H9 (cell line): ENCODE data around the gene NAIF1. TPM values are rescaled to one million over a fixed set of nuclear protein-coding genes. Genes with fewer than 3 reads are reported as not detected.

Experiments used
- DNase-seq: peaks from one replicate; pipeline ENCODE4 v3.0.0-alpha.2; 2017
- H2AFZ ChIP-seq: one replicate; pipeline ENCODE4 v1.6.1; 2013; ENCODE audit warnings: mild to moderate bottlenecking, low read length, control low read depth, moderate library complexity
- H2AK5ac ChIP-seq: 2 replicates; pipeline ENCODE4 v1.6.1; 2013; ENCODE audit warnings: low read length, control low read depth, mixed read lengths; ENCODE audit not compliant: insufficient read length
- H2BK120ac ChIP-seq: one replicate; pipeline ENCODE4 v1.6.1; 2013; ENCODE audit warnings: low read depth, mild to moderate bottlenecking, low read length, control low read depth, inconsistent platforms; ENCODE audit not compliant: poor library complexity, severe bottlenecking
- H2BK12ac ChIP-seq: 2 replicates; pipeline ENCODE4 v1.6.1; 2013; ENCODE audit warnings: low read length, control low read depth, mixed read lengths, low read depth; ENCODE audit not compliant: insufficient read length
- H2BK15ac ChIP-seq: 2 replicates; pipeline ENCODE4 v1.6.1; 2013; ENCODE audit warnings: low read depth, low read length, control low read depth
- H2BK20ac ChIP-seq: one replicate; pipeline ENCODE4 v1.6.1; 2013; ENCODE audit warnings: low read depth, mild to moderate bottlenecking, low read length, control low read depth, inconsistent platforms; ENCODE audit not compliant: poor library complexity, severe bottlenecking
- H2BK5ac ChIP-seq: 2 replicates; pipeline ENCODE4 v1.6.1; 2013; ENCODE audit warnings: low read length, control low read depth, mixed read lengths; ENCODE audit not compliant: insufficient read length
- H3K14ac ChIP-seq: 2 replicates; pipeline ENCODE4 v1.6.1; 2013; ENCODE audit warnings: low read length, control low read depth; ENCODE audit not compliant: insufficient read depth
- H3K18ac ChIP-seq: 2 replicates; pipeline ENCODE4 v1.6.1; 2013; ENCODE audit warnings: low read depth, mild to moderate bottlenecking, mixed read lengths, low read length, control low read depth; ENCODE audit not compliant: insufficient read length
- H3K23ac ChIP-seq: 2 replicates; pipeline ENCODE4 v1.6.1; 2013; ENCODE audit warnings: low read length, control low read depth, mixed read lengths, low read depth; ENCODE audit not compliant: insufficient read length
- H3K23me2 ChIP-seq: 2 replicates; pipeline ENCODE4 v1.6.1; 2013; ENCODE audit warnings: low read depth, mild to moderate bottlenecking, mixed read lengths, low read length, control low read depth; ENCODE audit not compliant: insufficient read length, poor library complexity, severe bottlenecking
- H3K27ac ChIP-seq: 2 replicates; pipeline ENCODE4 v1.5.1; 2013; ENCODE audit warnings: low read length, control low read depth, mixed read lengths, low read depth; ENCODE audit not compliant: insufficient read length
- H3K27me3 ChIP-seq: 2 replicates; pipeline ENCODE4 v1.6.1; 2013; ENCODE audit warnings: low read length, control low read depth, inconsistent platforms; ENCODE audit not compliant: insufficient read depth
- H3K4ac ChIP-seq: 2 replicates; pipeline ENCODE4 v1.6.1; 2013; ENCODE audit warnings: low read depth, mild to moderate bottlenecking, control low read depth, inconsistent platforms, low read length, moderate library complexity
- H3K4me1 ChIP-seq: 2 replicates; pipeline ENCODE4 v1.6.1; 2013; ENCODE audit warnings: low read length, control low read depth, inconsistent platforms; ENCODE audit not compliant: insufficient read depth
- H3K4me2 ChIP-seq: 2 replicates; pipeline ENCODE4 v1.6.1; 2013; ENCODE audit warnings: low read length, control low read depth, mixed read lengths; ENCODE audit not compliant: insufficient read length, insufficient read depth
- H3K56ac ChIP-seq: 2 replicates; pipeline ENCODE4 v1.6.1; 2013; ENCODE audit warnings: low read depth, mild to moderate bottlenecking, mixed read lengths, low read length, control low read depth; ENCODE audit not compliant: insufficient read length
- H3K79me1 ChIP-seq: 2 replicates; pipeline ENCODE4 v1.6.1; 2013; ENCODE audit warnings: low read depth, mild to moderate bottlenecking, moderate library complexity, low read length, control low read depth, inconsistent platforms; ENCODE audit not compliant: insufficient read depth, poor library complexity, severe bottlenecking
- H3K79me2 ChIP-seq: 2 replicates; pipeline ENCODE4 v1.6.1; 2013; ENCODE audit warnings: low read length, control low read depth, inconsistent platforms; ENCODE audit not compliant: insufficient read depth
- H3K9ac ChIP-seq: 2 replicates; pipeline ENCODE4 v1.6.1; 2013; ENCODE audit warnings: low read length, control low read depth, mixed read lengths; ENCODE audit not compliant: insufficient read length; ENCODE audit errors: extremely low read depth
- H3K9me3 ChIP-seq: one replicate; pipeline ENCODE4 v1.6.1; 2013; ENCODE audit warnings: low read depth, low read length, inconsistent platforms; ENCODE audit not compliant: control insufficient read depth
- H3T11ph ChIP-seq: one replicate; pipeline ENCODE4 v1.6.1; 2013; ENCODE audit warnings: mild to moderate bottlenecking, low read length, control low read depth, inconsistent platforms
- H4K20me1 ChIP-seq: one replicate; pipeline ENCODE4 v1.6.1; 2013; ENCODE audit not compliant: control insufficient read depth, insufficient read length, insufficient read depth
- H4K5ac ChIP-seq: 2 replicates; pipeline ENCODE4 v1.6.1; 2013; ENCODE audit warnings: low read depth, mild to moderate bottlenecking, mixed read lengths, low read length, control low read depth; ENCODE audit not compliant: insufficient read length
- H4K8ac ChIP-seq: replicated peaks from 2 replicates; pipeline ENCODE4 v1.6.1; 2013; ENCODE audit warnings: low read length, control low read depth, mixed read lengths, low read depth; ENCODE audit not compliant: insufficient read length
- H4K91ac ChIP-seq: 2 replicates; pipeline ENCODE4 v1.6.1; 2013; ENCODE audit warnings: low read depth, mild to moderate bottlenecking, moderate library complexity, mixed read lengths, low read length, control low read depth; ENCODE audit not compliant: insufficient read length
- H3K27ac Mint-ChIP-seq, 3 experiments: 2 replicates in 2 of 3; 3 replicates in 1 of 3; pipeline ENCODE4 v1.8.0; 2020 to 2021; ENCODE audit warnings: mixed read lengths in 3 of 3, mild to moderate bottlenecking in 1 of 3, moderate library complexity in 1 of 3
- H3K27me3 Mint-ChIP-seq: 2 replicates; pipeline ENCODE4 v1.8.0; 2021; ENCODE audit warnings: low read depth, mild to moderate bottlenecking, moderate library complexity, mixed read lengths
- H3K36me3 Mint-ChIP-seq, 3 experiments: 2 replicates in 2 of 3; 3 replicates in 1 of 3; pipeline ENCODE4 v1.8.0; 2020 to 2021; ENCODE audit warnings: low read depth in 3 of 3, mixed read lengths in 3 of 3; ENCODE audit not compliant: insufficient read depth in 1 of 3
- H3K4me1 Mint-ChIP-seq, 2 experiments: 2 replicates each; pipeline ENCODE4 v1.8.0; 2020; ENCODE audit warnings: mixed read lengths in 2 of 2
- H3K4me3 Mint-ChIP-seq, 2 experiments: 2 replicates in 1 of 2; 3 replicates in 1 of 2; pipeline ENCODE4 v1.8.0; 2020 to 2021; ENCODE audit warnings: mild to moderate bottlenecking in 2 of 2, mixed read lengths in 2 of 2, moderate library complexity in 1 of 2
- H3K9me3 Mint-ChIP-seq, 2 experiments: 2 replicates in 1 of 2; 3 replicates in 1 of 2; pipeline ENCODE4 v1.8.0; 2020; ENCODE audit warnings: mild to moderate bottlenecking in 2 of 2, mixed read lengths in 2 of 2, moderate library complexity in 1 of 2
- WGBS: extraction: QIAGEN DNeasy Blood & Tissue Kit; methylation state at CpG from one replicate; pipeline ENCODE4 v1.1.7; 2013; ENCODE audit warnings: missing lambda C conversion rate, low lambda C conversion rate, mixed read lengths; ENCODE audit not compliant: insufficient read length; ENCODE audit errors: extremely low coverage; 5-methylcytosine and 5-hydroxymethylcytosine counted together
- total RNA-seq: library from RNA; stranded (reverse); gene quantifications from 2 replicates; pipeline ENCODE4 v1.2.1, GENCODE V29; 2021
- TF ChIP-seq, protein P1 (sequence below): fragments of 200-600 bp; sonication (generic); conservative IDR thresholded peaks from 3 replicates; pipeline ENCODE4 v1.8.0; 2021; ENCODE audit warnings: antibody characterized with exemption, mild to moderate bottlenecking

The NAIF1 gene
- total RNA-seq, 1 experiment from 2014 or later: 6.3 TPM

DNA sequence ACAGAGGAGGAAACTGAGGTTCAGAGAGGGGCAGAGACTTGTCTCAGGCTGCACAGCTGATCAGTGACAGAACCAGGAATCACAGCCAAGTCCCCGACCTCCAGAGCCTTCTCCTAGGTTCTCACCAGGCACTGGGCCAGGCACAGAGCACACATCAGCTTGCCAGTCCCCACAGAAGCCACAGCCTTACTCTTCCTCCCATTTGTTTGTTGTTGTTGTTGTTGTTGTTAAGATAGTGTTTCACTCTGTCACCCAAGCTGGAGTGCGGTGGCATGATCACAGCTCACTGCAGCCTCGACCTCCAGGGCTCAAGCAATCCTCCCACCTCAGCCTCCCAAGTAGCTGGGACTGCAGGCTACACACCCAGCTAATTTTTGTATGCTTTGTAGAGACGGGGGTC is 41.4 kb downstream of the NAIF1 start:
- DNase-seq: no peak
- no peak overlapping the region for H3K4me2 ChIP-seq
- no peak overlapping the region for H3K4ac ChIP-seq
- H4K5ac ChIP-seq: no peak overlapping the region
- no peak overlapping the region for H3T11ph ChIP-seq
- no peak overlapping the region for H3K14ac ChIP-seq
- Mint-ChIP-seq H3K4me3 (no peak overlapping the region), H3K36me3 (no peaks in the 10 kb centered on the region), H3K27ac (peak overlapping the region in 1 of 3 experiments; percentile 35; a peak in 1 of 7 replicates), H3K4me1 (peaks cover 2 to 3% of the 10 kb centered on the region in 2 experiments; a peak in 1 of 4 replicates), H3K27me3 (peaks cover 3% of the 10 kb centered on the region), H3K9me3 (no peaks in the 10 kb centered on the region)
- no peak overlapping the region for H4K8ac ChIP-seq
- no peak overlapping the region for H3K27ac ChIP-seq
- no peak overlapping the region for H2AFZ ChIP-seq
- no peak overlapping the region for H4K91ac ChIP-seq
- no peaks in the 10 kb centered on the region for H3K23me2 ChIP-seq
- H3K79me2 ChIP-seq: no peaks in the 10 kb centered on the region
- H3K27me3 ChIP-seq: no peaks in the 10 kb centered on the region
- H3K9ac ChIP-seq: no peak overlapping the region
- H3K23ac ChIP-seq: no peak overlapping the region
- H3K18ac ChIP-seq: no peak overlapping the region
- no peak overlapping the region for H2BK12ac ChIP-seq
- H3K9me3 ChIP-seq: no peaks in the 10 kb centered on the region
- H2AK5ac ChIP-seq: no peak overlapping the region
- H4K20me1 ChIP-seq: no peaks in the 10 kb centered on the region
- TF ChIP-seq, protein P1, sequence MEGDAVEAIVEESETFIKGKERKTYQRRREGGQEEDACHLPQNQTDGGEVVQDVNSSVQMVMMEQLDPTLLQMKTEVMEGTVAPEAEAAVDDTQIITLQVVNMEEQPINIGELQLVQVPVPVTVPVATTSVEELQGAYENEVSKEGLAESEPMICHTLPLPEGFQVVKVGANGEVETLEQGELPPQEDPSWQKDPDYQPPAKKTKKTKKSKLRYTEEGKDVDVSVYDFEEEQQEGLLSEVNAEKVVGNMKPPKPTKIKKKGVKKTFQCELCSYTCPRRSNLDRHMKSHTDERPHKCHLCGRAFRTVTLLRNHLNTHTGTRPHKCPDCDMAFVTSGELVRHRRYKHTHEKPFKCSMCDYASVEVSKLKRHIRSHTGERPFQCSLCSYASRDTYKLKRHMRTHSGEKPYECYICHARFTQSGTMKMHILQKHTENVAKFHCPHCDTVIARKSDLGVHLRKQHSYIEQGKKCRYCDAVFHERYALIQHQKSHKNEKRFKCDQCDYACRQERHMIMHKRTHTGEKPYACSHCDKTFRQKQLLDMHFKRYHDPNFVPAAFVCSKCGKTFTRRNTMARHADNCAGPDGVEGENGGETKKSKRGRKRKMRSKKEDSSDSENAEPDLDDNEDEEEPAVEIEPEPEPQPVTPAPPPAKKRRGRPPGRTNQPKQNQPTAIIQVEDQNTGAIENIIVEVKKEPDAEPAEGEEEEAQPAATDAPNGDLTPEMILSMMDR: no peak
- WGBS: no CpG with 5 or more reads among the region's 4 CpGs
- H3K56ac ChIP-seq: no peak overlapping the region
- H2BK5ac ChIP-seq: no peak overlapping the region
- H3K79me1 ChIP-seq: no peaks in the 10 kb centered on the region
- no peaks in the 10 kb centered on the region for H3K4me1 ChIP-seq
- no peak overlapping the region for H2BK15ac ChIP-seq
- H2BK20ac ChIP-seq: no peak overlapping the region
- H2BK120ac ChIP-seq: no peak overlapping the region
